ENCODE results near the gene F2.

The F2 gene

GRCh38 chr11:46762248-46762647 is 43.2 kb downstream of the F2 start:
- no peak overlapping the region for H3K9ac ChIP-seq (ENCODE audit: low read depth, low read length)
- no peak for TF ChIP-seq CTCF (IDR thresholded peaks at IDR 0.05; ENCODE audit: borderline replicate concordance, extremely low read depth, low read length, poor library complexity, severe bottlenecking)
- TF ChIP-seq EZH2 (IDR thresholded peaks at IDR 0.05; ENCODE audit: borderline replicate concordance, low read depth, low read length, severe bottlenecking) = no peak
- peaks cover 95% of the 10 kb centered on the region for H3K36me3 ChIP-seq (ENCODE audit: insufficient read depth, low read length)
- H3K4me1 ChIP-seq (ENCODE audit: insufficient read depth, low read length) = no peaks in the 10 kb centered on the region
- H3K79me2 ChIP-seq (ENCODE audit: insufficient read depth, low read length) = no peaks in the 10 kb centered on the region
- H3K4me3 ChIP-seq (ENCODE audit: low read depth in 1 of 2, low read length in 2 of 2) = no peak overlapping the region
- DNase-seq (no peak), ATAC-seq (ENCODE audit: insufficient read depth, low read depth) (no peak)
- no peak overlapping the region for H3K27ac ChIP-seq (ENCODE audit: low read length)
- no peak overlapping the region for H2AFZ ChIP-seq (ENCODE audit: low read depth, low read length)
- no peak overlapping the region for H3K4me2 ChIP-seq (ENCODE audit: insufficient read depth, low read length)
- no peaks in the 10 kb centered on the region for H3K9me3 ChIP-seq (ENCODE audit: insufficient read depth, low read length, severe bottlenecking)
- no peaks in the 10 kb centered on the region for H3K27me3 ChIP-seq (ENCODE audit: insufficient read depth, low read length, poor library complexity)
- no peaks in the 10 kb centered on the region for H4K20me1 ChIP-seq (ENCODE audit: insufficient read depth, low read length)

- Histone ChIP-seq H3K9ac (ENCODE audit: low read depth, low read length) (no peak overlapping the region), H3K4me1 (ENCODE audit: insufficient read depth, low read length) (no peaks in the 10 kb centered on the region), H3K9me3 (ENCODE audit: insufficient read depth, low read length, severe bottlenecking) (no peaks in the 10 kb centered on the region), H3K79me2 (ENCODE audit: insufficient read depth, low read length) (no peaks in the 10 kb centered on the region), H3K4me3 (ENCODE audit: low read depth in 1 of 2, low read length in 2 of 2) (no peak overlapping the region), H4K20me1 (ENCODE audit: insufficient read depth, low read length) (no peaks in the 10 kb centered on the region), H3K36me3 (ENCODE audit: insufficient read depth, low read length) (peaks cover 99% of the 10 kb centered on the region), H3K4me2 (ENCODE audit: insufficient read depth, low read length) (no peak overlapping the region), H2AFZ (ENCODE audit: low read depth, low read length) (no peak overlapping the region), H3K27ac (ENCODE audit: low read length) (no peak overlapping the region), H3K27me3 (ENCODE audit: insufficient read depth, low read length, poor library complexity) (no peaks in the 10 kb centered on the region)
- TF ChIP-seq EZH2 (IDR thresholded peaks at IDR 0.05; ENCODE audit: borderline replicate concordance, low read depth, low read length, severe bottlenecking) (no peak), CTCF (IDR thresholded peaks at IDR 0.05; ENCODE audit: borderline replicate concordance, extremely low read depth, low read length, poor library complexity, severe bottlenecking) (no peak)
- ATAC-seq (ENCODE audit: insufficient read depth, low read depth) (no peak), DNase-seq (no peak)
Observed at GRCh38 chr11:46766656-46767055, 47.6 kb downstream of the F2 start.

DNA sequence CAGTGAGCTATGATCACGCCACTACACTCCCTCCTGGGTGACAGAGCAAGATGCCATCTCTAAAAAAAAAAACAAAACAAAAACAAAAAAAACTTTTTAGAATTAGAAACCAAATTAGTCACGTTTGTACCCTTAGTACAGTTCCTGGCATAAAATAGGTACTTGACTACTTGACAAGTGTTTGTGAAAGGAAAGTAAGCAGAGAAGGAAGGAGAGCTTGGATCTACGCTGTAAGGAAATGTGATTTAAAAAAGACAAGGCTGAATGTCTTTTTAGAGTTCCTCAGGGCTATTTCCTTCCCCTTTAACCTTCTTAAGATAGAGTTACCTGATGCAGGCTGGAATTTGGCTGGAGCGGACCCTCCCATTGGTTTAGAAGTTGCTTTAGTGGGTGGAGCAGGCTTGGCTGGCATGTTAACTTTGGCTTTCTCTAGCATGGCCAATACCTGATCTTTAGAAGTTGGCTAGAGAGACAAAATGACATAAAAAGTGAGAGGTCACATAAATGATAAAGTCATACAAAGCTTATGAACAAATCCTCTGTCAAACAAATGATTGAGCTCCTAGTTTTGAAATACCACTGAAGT is 50.7 kb downstream of the F2 start:
- Histone ChIP-seq H3K4me2 (ENCODE audit: insufficient read depth, low read length) (no peak overlapping the region), H3K79me2 (ENCODE audit: insufficient read depth, low read length) (no peaks in the 10 kb centered on the region), H3K27ac (ENCODE audit: low read length) (no peak overlapping the region), H3K9ac (ENCODE audit: low read depth, low read length) (no peak overlapping the region), H3K4me3 (ENCODE audit: low read depth in 1 of 2, low read length in 2 of 2) (no peak overlapping the region), H2AFZ (ENCODE audit: low read depth, low read length) (no peak overlapping the region), H3K36me3 (ENCODE audit: insufficient read depth, low read length) (peaks cover 93% of the 10 kb centered on the region), H4K20me1 (ENCODE audit: insufficient read depth, low read length) (no peaks in the 10 kb centered on the region), H3K4me1 (ENCODE audit: insufficient read depth, low read length) (no peaks in the 10 kb centered on the region), H3K27me3 (ENCODE audit: insufficient read depth, low read length, poor library complexity) (no peaks in the 10 kb centered on the region), H3K9me3 (ENCODE audit: insufficient read depth, low read length, severe bottlenecking) (no peaks in the 10 kb centered on the region)
- ATAC-seq (ENCODE audit: insufficient read depth, low read depth) (no peak), DNase-seq (no peak)
- TF ChIP-seq EZH2 (IDR thresholded peaks at IDR 0.05; ENCODE audit: borderline replicate concordance, low read depth, low read length, severe bottlenecking) = no peak
- TF ChIP-seq CTCF (IDR thresholded peaks at IDR 0.05; ENCODE audit: borderline replicate concordance, extremely low read depth, low read length, poor library complexity, severe bottlenecking) = no peak

- TF ChIP-seq CTCF (IDR thresholded peaks at IDR 0.05; ENCODE audit: borderline replicate concordance, extremely low read depth, low read length, poor library complexity, severe bottlenecking) = no peak
- TF ChIP-seq EZH2 (IDR thresholded peaks at IDR 0.05; ENCODE audit: borderline replicate concordance, low read depth, low read length, severe bottlenecking) = no peak
- DNase-seq (no peak), ATAC-seq (ENCODE audit: insufficient read depth, low read depth) (no peak)
- no peak overlapping the region for H3K4me2 ChIP-seq (ENCODE audit: insufficient read depth, low read length)
- no peaks in the 10 kb centered on the region for H3K79me2 ChIP-seq (ENCODE audit: insufficient read depth, low read length)
- H3K4me3 ChIP-seq (ENCODE audit: low read depth in 1 of 2, low read length in 2 of 2) = no peak overlapping the region
- no peaks in the 10 kb centered on the region for H3K9me3 ChIP-seq (ENCODE audit: insufficient read depth, low read length, severe bottlenecking)
- H4K20me1 ChIP-seq (ENCODE audit: insufficient read depth, low read length) = no peaks in the 10 kb centered on the region
- peaks cover 91% of the 10 kb centered on the region for H3K36me3 ChIP-seq (ENCODE audit: insufficient read depth, low read length)
- H3K4me1 ChIP-seq (ENCODE audit: insufficient read depth, low read length) = no peaks in the 10 kb centered on the region
- no peak overlapping the region for H3K27ac ChIP-seq (ENCODE audit: low read length)
- H3K9ac ChIP-seq (ENCODE audit: low read depth, low read length) = no peak overlapping the region
- no peaks in the 10 kb centered on the region for H3K27me3 ChIP-seq (ENCODE audit: insufficient read depth, low read length, poor library complexity)
- no peak overlapping the region for H2AFZ ChIP-seq (ENCODE audit: low read depth, low read length)
Observed at GRCh38 chr11:46776878-46777277, 57.9 kb downstream of the F2 start.
